ENCODE measurements around the gene CEP162. TPM values are rescaled to one million over a fixed set of nuclear protein-coding genes. Genes with fewer than 3 reads are reported as not detected.

The CEP162 gene
- total RNA-seq, 3 donors from 2014 or later (not counting 1 experiment from before 2014, with no cell fraction given): 11.2 to 14.6 (median 12.0) TPM

- no peak for ATAC-seq
- no peak overlapping the region for H3K27ac ChIP-seq (ENCODE audit: low read length)
- no peak for DNase-seq
- no peaks in the 10 kb centered on the region for H3K9me3 ChIP-seq (ENCODE audit: control insufficient read depth, insufficient read depth, low read length)
- H3K4me1 Mint-ChIP-seq: no peaks in the 10 kb centered on the region
- peaks cover 0 to 4% of the 10 kb centered on the region in 2 donors for H3K9me3 Mint-ChIP-seq
- no peaks in the 10 kb centered on the region for H3K27me3 ChIP-seq (ENCODE audit: control insufficient read depth, insufficient read depth, low read length)
- WGBS (ENCODE audit: insufficient coverage): 16% methylated on average over 1 of the region's 1 CpG
- TF ChIP-seq CTCF (IDR thresholded peaks at IDR 0.05): no peak
- no peak overlapping the region for H3K27ac Mint-ChIP-seq
- no peaks in the 10 kb centered on the region for H3K36me3 ChIP-seq (ENCODE audit: control insufficient read depth, insufficient read depth, low read length)
- H3K4me1 ChIP-seq (ENCODE audit: control insufficient read depth, insufficient read depth, low read length): no peaks in the 10 kb centered on the region
- H3K4me3 Mint-ChIP-seq: no peak overlapping the region
- peaks cover 5% of the 10 kb centered on the region for H3K36me3 Mint-ChIP-seq
- no peak overlapping the region for H3K4me3 ChIP-seq (ENCODE audit: low read length)
- intact Hi-C loops (cut with micrococcal nuclease): no loop called here
- peaks cover 6 to 7% of the 10 kb centered on the region in 2 donors for H3K27me3 Mint-ChIP-seq (ENCODE audit: low read depth in 2 of 2)
Measured at GRCh38 chr6:84103029-84103428, 124.4 kb downstream of the CEP162 start.

DNA sequence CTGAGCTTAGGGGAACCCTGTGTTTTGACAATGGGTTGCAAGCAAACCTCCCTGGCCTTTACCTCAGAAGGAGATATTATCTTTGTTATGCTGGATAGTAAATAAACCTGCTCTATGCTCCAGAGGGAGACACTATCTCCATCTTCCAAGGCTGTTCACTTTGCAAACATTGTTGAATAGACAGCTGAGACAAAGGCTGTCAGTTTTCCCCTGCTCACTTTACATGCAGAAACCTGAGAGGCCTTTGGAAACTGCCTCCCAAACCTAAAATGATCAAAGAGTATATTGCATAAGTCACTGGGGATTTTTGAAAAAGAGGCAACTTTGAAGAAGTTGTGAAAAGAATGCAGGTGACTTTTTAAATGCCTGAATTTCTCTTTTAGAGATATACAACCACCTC is 132.3 kb downstream of the CEP162 start:
- Mint-ChIP-seq H3K4me1 (no peaks in the 10 kb centered on the region), H3K27ac (no peak overlapping the region), H3K36me3 (no peaks in the 10 kb centered on the region), H3K27me3 (ENCODE audit: low read depth in 2 of 2) (peaks cover 0 to 8% of the 10 kb centered on the region in 2 donors), H3K9me3 (no peaks in the 10 kb centered on the region), H3K4me3 (no peak overlapping the region)
- Histone ChIP-seq H3K27ac (ENCODE audit: low read length) (no peak overlapping the region), H3K27me3 (ENCODE audit: control insufficient read depth, insufficient read depth, low read length) (no peaks in the 10 kb centered on the region), H3K9me3 (ENCODE audit: control insufficient read depth, insufficient read depth, low read length) (no peaks in the 10 kb centered on the region), H3K4me3 (ENCODE audit: low read length) (no peak overlapping the region), H3K4me1 (ENCODE audit: control insufficient read depth, insufficient read depth, low read length) (no peaks in the 10 kb centered on the region), H3K36me3 (ENCODE audit: control insufficient read depth, insufficient read depth, low read length) (no peaks in the 10 kb centered on the region)
- no peak for DNase-seq
- no peak for ATAC-seq
- intact Hi-C loops (cut with micrococcal nuclease): no loop called here
- TF ChIP-seq CTCF (IDR thresholded peaks at IDR 0.05): no peak

DNA sequence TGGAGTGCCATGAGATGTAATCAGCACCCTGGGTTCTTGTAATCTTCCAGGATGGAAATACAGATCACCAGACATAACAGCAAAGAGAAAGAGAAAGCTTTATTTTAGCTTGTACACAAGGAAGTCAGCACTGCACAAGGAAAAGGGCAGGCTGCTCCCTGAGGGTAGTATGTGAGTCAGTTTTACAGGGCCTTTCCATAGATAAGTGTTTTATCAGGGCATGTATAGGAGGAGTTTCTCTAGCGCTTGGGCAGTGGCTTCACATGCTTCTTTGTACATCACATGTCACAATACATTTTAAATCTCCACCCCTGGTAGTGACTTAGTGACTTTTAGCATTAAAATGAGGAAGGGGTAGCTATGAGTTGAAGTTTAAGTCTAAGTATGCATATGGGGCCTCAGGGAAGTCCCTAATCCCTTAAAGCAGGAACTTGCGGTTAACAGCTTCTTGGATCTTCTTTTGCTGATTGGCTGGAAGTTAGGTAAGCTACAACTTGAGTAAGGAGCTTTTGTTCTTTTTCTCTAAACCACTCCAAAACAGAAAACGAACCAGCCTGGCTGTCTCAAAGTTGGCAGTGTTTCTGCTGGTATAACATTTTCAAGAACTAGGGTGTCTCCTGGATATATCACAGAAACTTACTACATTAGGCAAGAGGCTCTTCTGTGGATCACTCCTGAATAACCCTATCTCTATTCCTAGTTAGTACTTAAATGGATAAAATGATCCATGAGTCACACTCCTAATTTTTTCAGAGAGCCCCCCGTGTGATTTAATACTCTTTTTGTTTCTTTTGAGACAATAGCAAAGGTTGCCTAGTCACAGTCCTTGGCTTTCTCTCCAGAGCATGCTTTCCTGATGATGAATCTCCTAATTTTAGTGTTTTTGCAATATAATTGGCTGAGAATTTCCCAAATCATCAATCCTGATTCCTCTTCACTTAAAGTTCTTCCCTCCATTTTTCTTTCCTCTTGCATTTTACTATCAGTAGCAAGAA is 133.7 kb downstream of the CEP162 start:
- Histone ChIP-seq H3K27ac (ENCODE audit: low read length) (no peak overlapping the region), H3K4me1 (ENCODE audit: control insufficient read depth, insufficient read depth, low read length) (no peaks in the 10 kb centered on the region), H3K9me3 (ENCODE audit: control insufficient read depth, insufficient read depth, low read length) (no peaks in the 10 kb centered on the region), H3K36me3 (ENCODE audit: control insufficient read depth, insufficient read depth, low read length) (no peaks in the 10 kb centered on the region), H3K27me3 (ENCODE audit: control insufficient read depth, insufficient read depth, low read length) (no peaks in the 10 kb centered on the region), H3K4me3 (ENCODE audit: low read length) (no peak overlapping the region)
- Mint-ChIP-seq H3K4me3 (no peak overlapping the region), H3K27ac (no peak overlapping the region), H3K4me1 (no peaks in the 10 kb centered on the region), H3K36me3 (no peaks in the 10 kb centered on the region), H3K9me3 (no peaks in the 10 kb centered on the region), H3K27me3 (ENCODE audit: low read depth in 2 of 2) (peaks cover 0 to 8% of the 10 kb centered on the region in 2 donors)
- 71% methylated on average over 3 of the region's 4 CpGs for WGBS (ENCODE audit: insufficient coverage)
- DNase-seq: no peak
- intact Hi-C loops (cut with micrococcal nuclease): no loop called here
- TF ChIP-seq CTCF (IDR thresholded peaks at IDR 0.05): no peak
- no peak for ATAC-seq

All from natural killer cell (primary cell).